22Rv1 (cell line): Measurements from ENCODE around the gene ARFGAP3.

Experiments used
- CTCF ChIP-seq: fragments of 450-650 bp; IDR thresholded peaks from 2 replicates; pipeline ENCODE4 v1.5.1; 2017; ENCODE audit warnings: mild to moderate bottlenecking
- ZFX ChIP-seq: fragments of 450-650 bp; IDR thresholded peaks from 2 replicates; pipeline ENCODE4 v1.6.1; 2017; ENCODE audit warnings: antibody characterized with exemption, borderline replicate concordance

GRCh38 chr22:42865536-42865935 is 8.5 kb upstream of the ARFGAP3 start:
- TF ChIP-seq CTCF: no peak
- no peak for TF ChIP-seq ZFX
